CD4-positive, alpha-beta T cell treated with Interleukin-15 for 1 hour (primary cell): Measurements from ENCODE around the gene SLC6A9.

Source experiments
- DNase-seq: peaks from one replicate; pipeline ENCODE4 v3.0.0-alpha.2; 2020

SLC6A9 gene

GRCh38 chr1:43998000-43998378, 33.3 kb downstream of the SLC6A9 start:
- no peak for DNase-seq

- DNase-seq = no peak
These were observed 33.8 kb downstream of the SLC6A9 start for GRCh38 chr1:43997295-43997999.

GRCh38 chr1:43996733-43997115, 34.5 kb downstream of the SLC6A9 start:
- DNase-seq = no peak

GRCh38 chr1:43995984-43996732, 35.1 kb downstream of the SLC6A9 start:
- no peak for DNase-seq

GRCh38 chr1:43994794-43995790, 36.2 kb downstream of the SLC6A9 start:
- no peak for DNase-seq

GRCh38 chr1:43994071-43994470, 37.2 kb downstream of the SLC6A9 start:
- DNase-seq = no peak

GRCh38 chr1:43993206-43993914, 37.9 kb downstream of the SLC6A9 start:
- no peak for DNase-seq

- DNase-seq = no peak
These were observed 38.8 kb downstream of the SLC6A9 start for GRCh38 chr1:43992232-43992995.

GRCh38 chr1:43991476-43992231, 39.6 kb downstream of the SLC6A9 start, which contains the start of gene CCDC24:
CCDC24 (plus strand) TSS chr1:43991599; CDS start chr1:43991879, 280 bp downstream.
- DNase-seq = peak; percentile 76

GRCh38 chr1:43991200-43991475, 40.1 kb downstream of the SLC6A9 start:
- no peak for DNase-seq

- DNase-seq = no peak
These were observed 40.7 kb downstream of the SLC6A9 start for GRCh38 chr1:43990271-43991199.

- DNase-seq = no peak
These were observed 43.9 kb downstream of the SLC6A9 start for GRCh38 chr1:43987159-43987902.

- no peak for DNase-seq
These were observed 44.5 kb downstream of the SLC6A9 start for GRCh38 chr1:43986712-43987111.

- DNase-seq = no peak
These were observed 45.2 kb downstream of the SLC6A9 start for GRCh38 chr1:43985984-43986595.

GRCh38 chr1:43984855-43985254, 46.4 kb downstream of the SLC6A9 start:
- no peak for DNase-seq

- no peak for DNase-seq
These were observed 47.9 kb downstream of the SLC6A9 start for GRCh38 chr1:43983253-43983899.

- peak; percentile 28 for DNase-seq
These were observed 48.5 kb downstream of the SLC6A9 start for GRCh38 chr1:43982808-43983207.

GRCh38 chr1:43982241-43982640, 49.0 kb downstream of the SLC6A9 start:
- no peak for DNase-seq
